LHCN-M2 (cell line): Measurements from ENCODE around the gene MYCN. TPM values are rescaled to one million over a fixed set of nuclear protein-coding genes. Genes with fewer than 3 reads are reported as not detected.
"Not testable (repeated sequence)": the region's sequence is repeated elsewhere in the genome, so short reads cannot be mapped to it uniquely, and the experiment has no call there.

ENCODE experiments used
- DNase-seq: peaks from one replicate; pipeline ENCODE4 v3.0.0-alpha.2; 2012; ENCODE audit warnings: low read depth
- polyA plus RNA-seq: library from polyadenylated mRNA; unstranded; fragments of >200 nt; gene quantifications from one replicate; pipeline ENCODE4 v1.2.1, GENCODE V29; 2012; ENCODE audit warnings: missing spikeins
- total RNA-seq: library from RNA; depleted of rRNA; stranded (reverse); fragments of >200 nt; gene quantifications from 2 replicates; pipeline ENCODE4 v1.2.3, GENCODE V29; 2014; rRNA removed

The MYCN gene
- not detected in 2 replicates for total RNA-seq
- polyA plus RNA-seq: not detected

- peak; percentile 25 for DNase-seq
These were observed at the start of gene MYCN for GRCh38 chr2:15939854-15940660. Gene MYCN (plus strand): TSS chr2:15940550. CDS start chr2:15942065, 1,515 bp downstream.

GRCh38 chr2:15890936-15891905 lies 49.1 kb upstream of the MYCN start:
- no peak for DNase-seq

- no peak for DNase-seq
These were observed 48.0 kb upstream of the MYCN start for GRCh38 chr2:15892151-15892880.

- no peak for DNase-seq
These were observed 47.3 kb upstream of the MYCN start for GRCh38 chr2:15893085-15893484.

GRCh38 chr2:15893689-15894480 lies 46.5 kb upstream of the MYCN start:
- DNase-seq: no peak

GRCh38 chr2:15894481-15895144 lies 45.7 kb upstream of the MYCN start:
- no peak for DNase-seq

GRCh38 chr2:15895615-15896469 lies 44.5 kb upstream of the MYCN start:
- no peak for DNase-seq

- DNase-seq: no peak
These were observed 43.5 kb upstream of the MYCN start for GRCh38 chr2:15896859-15897258.

- DNase-seq: no peak
These were observed 42.8 kb upstream of the MYCN start for GRCh38 chr2:15897431-15898098.

GRCh38 chr2:15899327-15899612 lies 41.1 kb upstream of the MYCN start:
- no peak for DNase-seq

- no peak for DNase-seq
These were observed 40.4 kb upstream of the MYCN start for GRCh38 chr2:15899751-15900493.

- DNase-seq: no peak
These were observed 39.1 kb upstream of the MYCN start for GRCh38 chr2:15901095-15901807.

- no peak for DNase-seq
These were observed 38.6 kb upstream of the MYCN start for GRCh38 chr2:15901808-15902130.

- DNase-seq: not testable (repeated sequence)
These were observed 36.4 kb upstream of the MYCN start for GRCh38 chr2:15903910-15904309.

GRCh38 chr2:15905267-15905645 lies 35.1 kb upstream of the MYCN start:
- no peak for DNase-seq

GRCh38 chr2:15905986-15906491 lies 34.3 kb upstream of the MYCN start:
- DNase-seq: no peak

GRCh38 chr2:15906778-15907177 lies 33.6 kb upstream of the MYCN start:
- DNase-seq: no peak
